GM23248 (cell line): ENCODE data around the gene RXRA.

ENCODE experiments used
- EZH2 ChIP-seq: fragments of 200-600 bp; sonication (generic); IDR thresholded peaks from 2 replicates; pipeline ENCODE4 v1.6.1; 2018; ENCODE audit warnings: antibody characterized with exemption, mild to moderate bottlenecking; ENCODE audit not compliant: insufficient read depth, poor library complexity, severe bottlenecking
- EZH2phosphoT487 ChIP-seq: fragments of 200-600 bp; sonication (generic); IDR thresholded peaks from 2 replicates; pipeline ENCODE4 v1.6.1; 2018; ENCODE audit warnings: antibody characterized with exemption, moderate library complexity, mild to moderate bottlenecking, low read depth; ENCODE audit not compliant: insufficient read depth

DNA sequence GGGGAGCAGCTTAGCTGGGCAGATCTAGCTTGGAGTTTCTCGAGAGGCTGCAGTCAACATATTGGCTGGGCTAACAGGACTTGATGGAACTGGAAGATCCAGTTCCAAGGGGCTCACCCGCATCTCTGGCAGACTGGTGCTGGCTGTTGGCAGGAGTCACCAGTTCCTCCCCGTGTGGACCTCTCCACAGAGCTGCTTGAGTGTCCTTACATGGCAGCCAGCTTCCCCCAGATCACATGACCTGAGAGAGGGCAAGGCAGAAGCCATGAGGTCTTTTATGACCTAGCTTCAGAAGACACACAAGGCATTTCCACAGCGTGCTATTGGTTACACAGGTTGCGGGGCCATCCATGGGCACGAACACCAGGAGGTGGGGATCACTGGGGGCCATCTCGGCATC, 26.4 kb upstream of the RXRA start:
- TF ChIP-seq EZH2phosphoT487 (no peak), EZH2 (no peak)
